Neural progenitor cell (in vitro differentiated cells): ENCODE results near the gene EPHB2.

Experiments
- CTCF ChIP-seq: fragments of 200-600 bp; sonication (generic); IDR thresholded peaks from 2 replicates; pipeline ENCODE4 v1.5.1; 2017; ENCODE audit warnings: antibody characterized with exemption, mild to moderate bottlenecking
- EZH2 ChIP-seq: fragments of 200-600 bp; sonication (generic); IDR thresholded peaks from 2 replicates; pipeline ENCODE4 v1.6.1; 2017; ENCODE audit warnings: antibody characterized with exemption, mild to moderate bottlenecking, moderate library complexity
- EZH2phosphoT487 ChIP-seq: fragments of 200-600 bp; sonication (generic); IDR thresholded peaks from 2 replicates; pipeline ENCODE4 v1.6.1; 2017; ENCODE audit warnings: antibody characterized with exemption

DNA sequence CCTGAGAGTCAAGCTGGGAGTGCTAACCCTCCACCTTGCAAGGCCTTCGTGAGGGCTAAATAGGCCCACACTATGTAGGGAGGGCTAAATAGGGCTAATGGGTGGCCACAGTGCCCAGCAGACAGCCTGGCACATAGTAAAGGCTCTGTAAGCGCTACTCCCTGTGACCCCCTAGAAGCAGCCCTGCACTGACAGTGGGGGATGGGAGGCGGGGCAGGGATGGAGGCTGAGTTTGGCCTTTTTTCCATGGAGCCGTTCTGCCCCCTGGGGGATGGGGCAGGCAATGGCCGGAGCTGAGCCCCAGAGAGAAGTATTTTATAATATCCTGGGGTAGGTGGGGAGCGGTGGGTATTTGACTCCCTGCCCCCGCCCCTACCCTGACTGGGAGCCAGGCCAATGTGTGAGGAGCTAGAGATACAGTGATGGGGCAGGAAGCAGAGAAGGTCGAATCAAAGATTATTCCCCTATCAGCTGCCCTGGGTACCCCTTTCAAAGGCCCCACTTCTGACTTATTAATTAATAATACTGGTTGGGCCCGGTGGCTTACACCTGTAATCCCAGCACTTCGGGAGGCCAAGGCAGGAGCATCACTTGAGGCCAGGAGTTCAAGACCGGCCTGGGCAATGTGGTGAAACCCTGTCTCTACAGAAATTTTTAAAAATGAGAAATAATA is 219.7 kb downstream of the EPHB2 start:
- TF ChIP-seq CTCF (peak; percentile 88), EZH2 (no peak), EZH2phosphoT487 (no peak)
